PC-9 (cell line): Measurements from ENCODE around the gene ABTB2. TPM values are rescaled to one million over a fixed set of nuclear protein-coding genes. Genes with fewer than 3 reads are reported as not detected.

Source experiments
- BruUV-seq: library from RNA; stranded (reverse); fragments of 400-500 nt; replicated peaks from 2 replicates; lab custom pipeline; 2021; lab: Mats Ljungman, UMichigan
- CTCF ChIA-PET: fragments of 300-600 bp; sonication (Branson Sonifier 250); formaldehyde crosslinking; loops from one replicate; lab custom pipeline; 2022; ENCODE audit warnings: antibody characterized with exemption; lab: Charles Lee
- POLR2A ChIA-PET: fragments of 300-600 bp; sonication (Branson Sonifier 250); formaldehyde crosslinking; loops from one replicate; lab custom pipeline; 2022; ENCODE audit warnings: antibody characterized with exemption; ENCODE audit not compliant: unreplicated experiment; lab: Charles Lee
- DNase-seq, 2 experiments: peaks; one replicate each; pipeline versions ENCODE4 v3.0.0 to v3.0.0-alpha.2; 2015 to 2022; ENCODE audit warnings: mixed read lengths in 1 of 2
- H2AFZ ChIP-seq: fragments of 200-600 bp; sonication (generic); 2 replicates; pipeline ENCODE4 v1.8.1; 2017; ENCODE audit warnings: antibody characterized with exemption
- H3F3A ChIP-seq: fragments of 200-600 bp; sonication (generic); 2 replicates; pipeline ENCODE4 v1.8.1; 2017; ENCODE audit warnings: antibody characterized with exemption, mild to moderate bottlenecking, low read depth; ENCODE audit not compliant: insufficient read depth
- H3K27ac ChIP-seq: fragments of 200-600 bp; sonication (generic); 2 replicates; pipeline ENCODE4 v1.6.1; 2016; ENCODE audit warnings: mixed run types
- H3K27me3 ChIP-seq: fragments of 200-600 bp; sonication (generic); 2 replicates; pipeline ENCODE4 v1.6.1; 2016; ENCODE audit warnings: low read depth, mixed run types; ENCODE audit not compliant: insufficient read depth
- H3K36me3 ChIP-seq: fragments of 200-600 bp; sonication (generic); 2 replicates; pipeline ENCODE4 v1.6.1; 2016; ENCODE audit warnings: low read depth, mixed run types
- H3K4me1 ChIP-seq: fragments of 200-600 bp; sonication (generic); replicated peaks from 2 replicates; pipeline ENCODE4 v1.6.1; 2016; ENCODE audit warnings: mixed run types; ENCODE audit not compliant: insufficient read depth
- H3K4me2 ChIP-seq: fragments of 200-600 bp; sonication (generic); 2 replicates; pipeline ENCODE4 v1.6.1; 2017; ENCODE audit warnings: mixed run types
- H3K4me3 ChIP-seq: fragments of 200-600 bp; sonication (generic); 2 replicates; pipeline ENCODE4 v1.6.1; 2016; ENCODE audit warnings: mixed run types
- H3K79me2 ChIP-seq: fragments of 200-600 bp; sonication (generic); 2 replicates; pipeline ENCODE4 v1.6.1; 2017; ENCODE audit warnings: low read depth, mixed run types
- H3K9me2 ChIP-seq: fragments of 200-600 bp; sonication (generic); 2 replicates; pipeline ENCODE4 v1.8.1; 2017; ENCODE audit warnings: mild to moderate bottlenecking; ENCODE audit not compliant: insufficient read depth
- H3K9me3 ChIP-seq: fragments of 200-600 bp; sonication (generic); 2 replicates; pipeline ENCODE4 v1.8.1; 2016; ENCODE audit warnings: low read depth; ENCODE audit not compliant: insufficient read depth
- H4K20me1 ChIP-seq: fragments of 200-600 bp; sonication (generic); 2 replicates; pipeline ENCODE4 v1.8.1; 2017; ENCODE audit not compliant: insufficient read depth
- EZH2 ChIP-seq: fragments of 200-600 bp; sonication (generic); IDR thresholded peaks from 2 replicates; pipeline ENCODE4 v1.8.0; 2017; ENCODE audit warnings: antibody characterized with exemption, low read depth
- intact Hi-C: fragments of 100-400 bp; cut with micrococcal nuclease; formaldehyde crosslinking; loops from one replicate; pipeline ENCODE4 v1.10.0; 2022; ENCODE audit not compliant: unreplicated experiment
- total RNA-seq: library from RNA; stranded (reverse); gene quantifications from 2 replicates; pipeline ENCODE4 v1.2.3, GENCODE V29; 2021
- TF ChIP-seq, protein P1 (sequence below): fragments of 200-600 bp; sonication (generic); conservative IDR thresholded peaks from 2 replicates; pipeline ENCODE4 v1.6.1; 2017; ENCODE audit warnings: mixed run types, antibody characterized with exemption, mild to moderate bottlenecking, moderate library complexity

The ABTB2 gene
- total RNA-seq, 1 experiment from 2014 or later, result 12.9 TPM

GRCh38 chr11:34147581-34147980, 210.2 kb downstream of the ABTB2 start:
- Histone ChIP-seq H3K36me3 (peaks cover 33% of the 10 kb centered on the region; the same call in 1 of the 2 replicates), H3K27me3 (no peaks in the 10 kb centered on the region)
- TF ChIP-seq EZH2, result no peak
- TF ChIP-seq, protein P1, sequence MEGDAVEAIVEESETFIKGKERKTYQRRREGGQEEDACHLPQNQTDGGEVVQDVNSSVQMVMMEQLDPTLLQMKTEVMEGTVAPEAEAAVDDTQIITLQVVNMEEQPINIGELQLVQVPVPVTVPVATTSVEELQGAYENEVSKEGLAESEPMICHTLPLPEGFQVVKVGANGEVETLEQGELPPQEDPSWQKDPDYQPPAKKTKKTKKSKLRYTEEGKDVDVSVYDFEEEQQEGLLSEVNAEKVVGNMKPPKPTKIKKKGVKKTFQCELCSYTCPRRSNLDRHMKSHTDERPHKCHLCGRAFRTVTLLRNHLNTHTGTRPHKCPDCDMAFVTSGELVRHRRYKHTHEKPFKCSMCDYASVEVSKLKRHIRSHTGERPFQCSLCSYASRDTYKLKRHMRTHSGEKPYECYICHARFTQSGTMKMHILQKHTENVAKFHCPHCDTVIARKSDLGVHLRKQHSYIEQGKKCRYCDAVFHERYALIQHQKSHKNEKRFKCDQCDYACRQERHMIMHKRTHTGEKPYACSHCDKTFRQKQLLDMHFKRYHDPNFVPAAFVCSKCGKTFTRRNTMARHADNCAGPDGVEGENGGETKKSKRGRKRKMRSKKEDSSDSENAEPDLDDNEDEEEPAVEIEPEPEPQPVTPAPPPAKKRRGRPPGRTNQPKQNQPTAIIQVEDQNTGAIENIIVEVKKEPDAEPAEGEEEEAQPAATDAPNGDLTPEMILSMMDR, result no peak

GRCh38 chr11:34146866-34147265, 210.9 kb downstream of the ABTB2 start:
- BruUV-seq, result no TSS peak
- H3K4me2 ChIP-seq, result no peak overlapping the region
- H2AFZ ChIP-seq, result no peak overlapping the region
- POLR2A ChIA-PET, result no interaction called here
- H3K4me1 ChIP-seq, result no peaks in the 10 kb centered on the region
- CTCF ChIA-PET, result no interaction called here
- peaks cover 37% of the 10 kb centered on the region; the same call in 1 of the 2 replicates for H3K36me3 ChIP-seq
- TF ChIP-seq, protein P1, result no peak
- no peak for TF ChIP-seq EZH2
- H4K20me1 ChIP-seq, result no peaks in the 10 kb centered on the region
- intact Hi-C loops, result loop anchor here (5.0 kb wide), 1 partner anchor 320 kb away; no protein-coding TSS in a partner anchor
- no peaks in the 10 kb centered on the region for H3K27me3 ChIP-seq
- H3F3A ChIP-seq, result peaks cover 24% of the 10 kb centered on the region; the same call in 1 of the 2 replicates
- no peaks in the 10 kb centered on the region for H3K9me3 ChIP-seq
- H3K27ac ChIP-seq, result no peak overlapping the region
- H3K4me3 ChIP-seq, result no peak overlapping the region
- no peak for DNase-seq
- no peaks in the 10 kb centered on the region for H3K79me2 ChIP-seq
- H3K9me2 ChIP-seq, result no peaks in the 10 kb centered on the region

More at GRCh38 chr11:34147581-34147980, 210.2 kb downstream of the ABTB2 start:
- intact Hi-C loops, result loop anchor here (5.0 kb wide), 1 partner anchor 320 kb away; no protein-coding TSS in a partner anchor
- Histone ChIP-seq H3K4me2 (no peak overlapping the region), H3K9me2 (no peaks in the 10 kb centered on the region), H3K4me3 (no peak overlapping the region), H3K27ac (no peak overlapping the region), H3K9me3 (no peaks in the 10 kb centered on the region), H3K4me1 (no peaks in the 10 kb centered on the region), H3K79me2 (no peaks in the 10 kb centered on the region), H3F3A (peaks cover 24% of the 10 kb centered on the region; the same call in 1 of the 2 replicates), H4K20me1 (no peaks in the 10 kb centered on the region), H2AFZ (no peak overlapping the region)
- no TSS peak for BruUV-seq
- ChIA-PET POLR2A (no interaction called here), CTCF (no interaction called here)
- no peak for DNase-seq

- no TSS peak for BruUV-seq
- no peak overlapping the region for H3K4me2 ChIP-seq
- ChIA-PET CTCF (no interaction called here), POLR2A (no interaction called here)
- no peaks in the 10 kb centered on the region for H3K9me3 ChIP-seq
- no peaks in the 10 kb centered on the region for H4K20me1 ChIP-seq
- no peak overlapping the region for H3K4me3 ChIP-seq
- no peaks in the 10 kb centered on the region for H3K4me1 ChIP-seq
- no peaks in the 10 kb centered on the region for H3K9me2 ChIP-seq
- intact Hi-C loops, result loop anchor here (5.0 kb wide), 1 partner anchor 321 kb away; no protein-coding TSS in a partner anchor
- H2AFZ ChIP-seq, result no peak overlapping the region
- no peaks in the 10 kb centered on the region for H3K27me3 ChIP-seq
- TF ChIP-seq EZH2, result no peak
- TF ChIP-seq, protein P1, result no peak
- no peak overlapping the region for H3K27ac ChIP-seq
- peaks cover 20% of the 10 kb centered on the region; the same call in 1 of the 2 replicates for H3F3A ChIP-seq
- H3K79me2 ChIP-seq, result no peaks in the 10 kb centered on the region
- peaks cover 42% of the 10 kb centered on the region; the same call in 1 of the 2 replicates for H3K36me3 ChIP-seq
- no peak for DNase-seq
Observed at GRCh38 chr11:34146411-34146810, 211.4 kb downstream of the ABTB2 start.
